Measurements from ENCODE around the gene KCNQ1. TPM values are rescaled to one million over a fixed set of nuclear protein-coding genes. Genes with fewer than 3 reads are reported as not detected.

Gene KCNQ1
- total RNA-seq (2014; rRNA removed; shearing (Covaris generic)) (not detected in 2 replicates), polyA plus RNA-seq (2016; fragmentation: Nextera tagmentation; extraction: Ambion mirVana) (not detected in 2 replicates)

GRCh38 chr11:2444821-2445745 is at the start of gene KCNQ1:
TSS of gene KCNQ1 (plus strand) at chr11:2445008. CDS start at chr11:2445099, 91 bp downstream.
- TF ChIP-seq EZH2 (IDR thresholded peaks at IDR 0.05; ENCODE audit: insufficient read depth, poor library complexity, severe bottlenecking): peak; percentile 66
- no peak for TF ChIP-seq EZH2phosphoT487 (IDR thresholded peaks at IDR 0.05; ENCODE audit: insufficient read depth, low read depth)
- 3 to 4% methylated on average over 58 to 86 of the region's 116 CpGs for WGBS, 2 experiments (ENCODE audit: low coverage in 1 of 2, low lambda C conversion rate in 2 of 2, missing lambda C conversion rate in 2 of 2)
- no peak for DNase-seq
- H3K27ac ChIP-seq: no peak within 1 kb of the TSS
- no peaks in the 10 kb centered on the region for H3K9me3 ChIP-seq (ENCODE audit: low read depth)
- no peaks in the 10 kb centered on the region for H4K20me1 ChIP-seq (ENCODE audit: insufficient read depth)
- no peak within 1 kb of the TSS for H2AFZ ChIP-seq
- no peak within 1 kb of the TSS for H3K9ac ChIP-seq
- H3K4me1 ChIP-seq (ENCODE audit: insufficient read depth): no peaks in the 10 kb centered on the region
- no peaks in the 10 kb centered on the region for H3K36me3 ChIP-seq (ENCODE audit: low read depth)
- in situ Hi-C loops (cut with MboI): no loop called here
- no peak within 1 kb of the TSS for H3K4me2 ChIP-seq (ENCODE audit: unreplicated experiment)
- H3K27me3 ChIP-seq (replicated peaks; ENCODE audit: insufficient read depth): peaks cover 34% of the 10 kb centered on the region
- no peaks in the 10 kb centered on the region for H3F3A ChIP-seq (ENCODE audit: insufficient read depth)
- no peaks in the 10 kb centered on the region for H3K79me2 ChIP-seq (ENCODE audit: insufficient read depth)
- no peaks in the 10 kb centered on the region for H3K9me2 ChIP-seq (ENCODE audit: insufficient read depth)
- H3K4me3 ChIP-seq: no peak within 1 kb of the TSS

- in situ Hi-C loops (cut with MboI): no loop called here
- DNase-seq: no peak
- peaks cover 78% of the 10 kb centered on the region for H3K79me2 ChIP-seq (ENCODE audit: insufficient read depth)
- no peak overlapping the region for H3K27ac ChIP-seq
- no peaks in the 10 kb centered on the region for H3K9me3 ChIP-seq (ENCODE audit: low read depth)
- H3K4me1 ChIP-seq (ENCODE audit: insufficient read depth): peaks cover 20% of the 10 kb centered on the region
- WGBS, 2 experiments (ENCODE audit: low coverage in 1 of 2, low lambda C conversion rate in 2 of 2, missing lambda C conversion rate in 2 of 2): 82 to 88% methylated on average over 17 to 25 of the region's 26 CpGs
- H3F3A ChIP-seq (ENCODE audit: insufficient read depth): peaks cover 24% of the 10 kb centered on the region
- peaks cover 10% of the 10 kb centered on the region; the same call in 1 of the 2 replicates for H3K36me3 ChIP-seq (ENCODE audit: low read depth)
- no peaks in the 10 kb centered on the region for H3K27me3 ChIP-seq (replicated peaks; ENCODE audit: insufficient read depth)
- H2AFZ ChIP-seq: no peak overlapping the region
- H4K20me1 ChIP-seq (ENCODE audit: insufficient read depth): no peaks in the 10 kb centered on the region
- H3K4me2 ChIP-seq (ENCODE audit: unreplicated experiment): no peak overlapping the region
- no peaks in the 10 kb centered on the region for H3K9me2 ChIP-seq (ENCODE audit: insufficient read depth)
- no peak overlapping the region for H3K9ac ChIP-seq
- H3K4me3 ChIP-seq: no peak overlapping the region
- TF ChIP-seq EZH2 (IDR thresholded peaks at IDR 0.05; ENCODE audit: insufficient read depth, poor library complexity, severe bottlenecking) (no peak), EZH2phosphoT487 (IDR thresholded peaks at IDR 0.05; ENCODE audit: insufficient read depth, low read depth) (no peak)
Observed at GRCh38 chr11:2395211-2395730, 49.5 kb upstream of the KCNQ1 start.

- in situ Hi-C loops (cut with MboI): no loop called here
- TF ChIP-seq EZH2 (IDR thresholded peaks at IDR 0.05; ENCODE audit: insufficient read depth, poor library complexity, severe bottlenecking) (no peak), EZH2phosphoT487 (IDR thresholded peaks at IDR 0.05; ENCODE audit: insufficient read depth, low read depth) (no peak)
- Histone ChIP-seq H3K79me2 (ENCODE audit: insufficient read depth) (peaks cover 73% of the 10 kb centered on the region), H3K9ac (no peak overlapping the region), H3K4me1 (ENCODE audit: insufficient read depth) (peaks cover 15% of the 10 kb centered on the region), H3K27ac (no peak overlapping the region), H3K9me3 (ENCODE audit: low read depth) (no peaks in the 10 kb centered on the region), H4K20me1 (ENCODE audit: insufficient read depth) (no peaks in the 10 kb centered on the region), H3K27me3 (replicated peaks; ENCODE audit: insufficient read depth) (no peaks in the 10 kb centered on the region), H3K9me2 (ENCODE audit: insufficient read depth) (no peaks in the 10 kb centered on the region), H3K4me3 (no peak overlapping the region), H3F3A (ENCODE audit: insufficient read depth) (peaks cover 24% of the 10 kb centered on the region), H3K4me2 (ENCODE audit: unreplicated experiment) (no peak overlapping the region), H2AFZ (no peak overlapping the region), H3K36me3 (ENCODE audit: low read depth) (peaks cover 10% of the 10 kb centered on the region; the same call in 1 of the 2 replicates)
- 87 to 88% methylated on average over 14 to 15 of the region's 17 CpGs for WGBS, 2 experiments (ENCODE audit: low coverage in 1 of 2, low lambda C conversion rate in 2 of 2, missing lambda C conversion rate in 2 of 2)
- DNase-seq: no peak
Observed at GRCh38 chr11:2395856-2396255, 49.0 kb upstream of the KCNQ1 start.

- H3K4me1 ChIP-seq (ENCODE audit: insufficient read depth): peaks cover 11% of the 10 kb centered on the region
- peaks cover 73% of the 10 kb centered on the region for H3K79me2 ChIP-seq (ENCODE audit: insufficient read depth)
- DNase-seq: no peak
- no peak overlapping the region for H3K27ac ChIP-seq
- H3K36me3 ChIP-seq (ENCODE audit: low read depth): peaks cover 10% of the 10 kb centered on the region; the same call in 1 of the 2 replicates
- no peaks in the 10 kb centered on the region for H4K20me1 ChIP-seq (ENCODE audit: insufficient read depth)
- H3K4me2 ChIP-seq (ENCODE audit: unreplicated experiment): no peak overlapping the region
- H3K9ac ChIP-seq: no peak overlapping the region
- no peaks in the 10 kb centered on the region for H3K9me2 ChIP-seq (ENCODE audit: insufficient read depth)
- H3K27me3 ChIP-seq (replicated peaks; ENCODE audit: insufficient read depth): no peaks in the 10 kb centered on the region
- peaks cover 24% of the 10 kb centered on the region for H3F3A ChIP-seq (ENCODE audit: insufficient read depth)
- 95% methylated on average over 22 to 26 of the region's 26 CpGs for WGBS, 2 experiments (ENCODE audit: low coverage in 1 of 2, low lambda C conversion rate in 2 of 2, missing lambda C conversion rate in 2 of 2)
- in situ Hi-C loops (cut with MboI): no loop called here
- TF ChIP-seq EZH2phosphoT487 (IDR thresholded peaks at IDR 0.05; ENCODE audit: insufficient read depth, low read depth): no peak
- no peak for TF ChIP-seq EZH2 (IDR thresholded peaks at IDR 0.05; ENCODE audit: insufficient read depth, poor library complexity, severe bottlenecking)
- H2AFZ ChIP-seq: no peak overlapping the region
- H3K9me3 ChIP-seq (ENCODE audit: low read depth): no peaks in the 10 kb centered on the region
- H3K4me3 ChIP-seq: no peak overlapping the region
Observed at GRCh38 chr11:2396471-2396870, 48.3 kb upstream of the KCNQ1 start.
